GM12878 (cell line): ENCODE results near the gene COL9A1. TPM values are rescaled to one million over a fixed set of nuclear protein-coding genes. Genes with fewer than 3 reads are reported as not detected.

Source experiments
- ATAC-seq: fragments of 200-7000 bp; cut with Tn5 transposase; 3 replicates; pipeline ENCODE4 v1.9.1; 2020; ENCODE audit warnings: mild to moderate bottlenecking, moderate library complexity
- BruUV-seq: library from RNA; stranded (reverse); fragments of 400-500 nt; replicated peaks from 2 replicates; lab custom pipeline; 2021; lab: Mats Ljungman, UMichigan
- CTCF ChIA-PET: fragments of 300-600 bp; sonication (Branson Sonifier 250); formaldehyde crosslinking; extraction: SDS; loops from one replicate; lab custom pipeline; 2021; ENCODE audit warnings: inconsistent platforms; lab: Yijun Ruan, JAX
- POLR2A ChIA-PET: fragments of 350-600 bp; formaldehyde crosslinking; extraction: SDS; loops from one replicate; lab custom pipeline; 2021; ENCODE audit warnings: inconsistent platforms; lab: Charles Lee
- RAD21 ChIA-PET: fragments of 300-600 bp; sonication (Branson Sonifier 250); formaldehyde crosslinking; loops from one replicate; lab custom pipeline; 2023; ENCODE audit warnings: antibody characterized with exemption; ENCODE audit not compliant: unreplicated experiment; lab: Charles Lee
- SMC1A ChIA-PET: fragments of 300-600 bp; sonication (Branson Sonifier 250); formaldehyde crosslinking; loops from one replicate; lab custom pipeline; 2023; ENCODE audit not compliant: unreplicated experiment, uncharacterized antibody; lab: Charles Lee
- DNase-seq: peaks from one replicate; pipeline ENCODE4 v3.0.0-alpha.2; 2011; ENCODE audit warnings: low read depth, low spot score
- FAIRE-seq: peaks from 3 replicates; lab custom pipeline; 2011; peaks lifted over from hg19 to GRCh38; lab: Jason Lieb, UNC
- H2AFZ ChIP-seq: 2 replicates; pipeline ENCODE4 v1.6.0; 2011; ENCODE audit warnings: low read depth, low read length, control low read depth; ENCODE audit not compliant: control insufficient read depth
- H3K27ac ChIP-seq: 2 replicates; pipeline ENCODE4 v1.5.1; 2011; ENCODE audit warnings: control low read depth; ENCODE audit not compliant: control insufficient read depth, insufficient read depth
- H3K27me3 ChIP-seq, 2 experiments: replicated peaks in 1 of 2; 2 replicates each; pipeline versions ENCODE4 v1.6.0 to v1.6.1; 2011; ENCODE audit warnings: low read length in 1 of 2; ENCODE audit not compliant: control insufficient read depth in 2 of 2, insufficient read depth in 2 of 2
- H3K36me3 ChIP-seq, 2 experiments: 2 replicates each; pipeline ENCODE4 v1.5.1; 2011; ENCODE audit warnings: low read length in 1 of 2; ENCODE audit not compliant: control insufficient read depth in 2 of 2, insufficient read depth in 2 of 2
- H3K4me1 ChIP-seq: 2 replicates; pipeline ENCODE4 v1.6.1; 2011; ENCODE audit warnings: mild to moderate bottlenecking, low read length, moderate library complexity, mixed read lengths; ENCODE audit not compliant: control insufficient read depth, insufficient read depth
- H3K4me2 ChIP-seq: 2 replicates; pipeline ENCODE4 v1.6.0; 2011; ENCODE audit warnings: control low read depth; ENCODE audit not compliant: control insufficient read depth, insufficient read depth
- H3K4me3 ChIP-seq: fragments of 200-600 bp; sonication (generic); 2 replicates; pipeline ENCODE4 v1.5.1; 2016
- H3K79me2 ChIP-seq: 2 replicates; pipeline ENCODE4 v1.6.0; 2011; ENCODE audit warnings: low read length; ENCODE audit not compliant: control insufficient read depth, insufficient read depth
- H3K9ac ChIP-seq: 2 replicates; pipeline ENCODE4 v1.8.0; 2011; ENCODE audit warnings: low read length, control low read depth, mixed read lengths; ENCODE audit not compliant: control insufficient read depth, insufficient read depth
- H3K9me3 ChIP-seq: replicated peaks from 3 replicates; pipeline ENCODE4 v1.5.1; 2011; ENCODE audit warnings: mild to moderate bottlenecking, low read length; ENCODE audit not compliant: control insufficient read depth, insufficient read depth
- H4K20me1 ChIP-seq: 2 replicates; pipeline ENCODE4 v1.6.0; 2011; ENCODE audit not compliant: control insufficient read depth, insufficient read depth
- ATF2 ChIP-seq: IDR thresholded peaks from 2 replicates; pipeline ENCODE4 v1.6.1; 2012; ENCODE audit warnings: low read length, inconsistent platforms
- EP300 ChIP-seq, 2 experiments: fragments of 150-350 bp in 1 of 2; IDR thresholded peaks; 2 replicates each; pipeline ENCODE4 v1.6.1; 2011 to 2012; ENCODE audit warnings: low read depth in 2 of 2, low read length in 2 of 2, borderline replicate concordance in 1 of 2, improper control_type of control experiment in 1 of 2, inconsistent platforms in 1 of 2; ENCODE audit not compliant: control insufficient read depth in 1 of 2
- FOS ChIP-seq: IDR thresholded peaks from 3 replicates; pipeline ENCODE4 v1.6.1; 2011; ENCODE audit warnings: borderline replicate concordance; ENCODE audit not compliant: insufficient read length; ENCODE audit errors: extremely low read depth
- IRF3 ChIP-seq: fragments of 450-650 bp; IDR thresholded peaks from 2 replicates; pipeline ENCODE4 v1.6.1; 2014; ENCODE audit warnings: mild to moderate bottlenecking
- PBX3 ChIP-seq: IDR thresholded peaks from 2 replicates; pipeline ENCODE4 v1.6.1; 2011; ENCODE audit warnings: mild to moderate bottlenecking, low read depth, low read length, moderate library complexity; ENCODE audit not compliant: insufficient replicate concordance
- RBBP5 ChIP-seq: fragments of 200-600 bp; sonication (generic); conservative IDR thresholded peaks from 2 replicates; pipeline ENCODE4 v1.6.1; 2016
- RUNX3 ChIP-seq: IDR thresholded peaks from 2 replicates; pipeline ENCODE4 v1.6.1; 2012; ENCODE audit warnings: low read length, inconsistent platforms
- SMAD1 ChIP-seq: fragments of 450-650 bp; IDR thresholded peaks from 2 replicates; pipeline ENCODE4 v1.6.1; 2018; ENCODE audit warnings: mild to moderate bottlenecking, low read depth; ENCODE audit not compliant: partially characterized antibody
- SMARCA5 ChIP-seq: fragments of 450-650 bp; IDR thresholded peaks from 2 replicates; pipeline ENCODE4 v1.6.1; 2017; ENCODE audit warnings: mild to moderate bottlenecking
- SRF ChIP-seq, 2 experiments: IDR thresholded peaks; 2 replicates each; pipeline ENCODE4 v1.6.1; 2011; ENCODE audit warnings: low read depth in 2 of 2, low read length in 2 of 2, mild to moderate bottlenecking in 1 of 2, moderate library complexity in 1 of 2
- TCF12 ChIP-seq: IDR thresholded peaks from 2 replicates; pipeline ENCODE4 v1.6.1; 2011; ENCODE audit warnings: low read depth, mild to moderate bottlenecking, low read length
- ZZZ3 ChIP-seq: IDR thresholded peaks from 2 replicates; pipeline ENCODE4 v1.6.1; 2011; ENCODE audit warnings: low read depth; ENCODE audit not compliant: control insufficient read depth, insufficient read length
- WGBS: methylation state at CpG from one replicate; pipeline ENCODE4 v1.1.6; 2016; ENCODE audit warnings: low lambda C conversion rate; ENCODE audit not compliant: insufficient replicate concordance, insufficient coverage; ENCODE audit errors: missing lambda C conversion rate; 5-methylcytosine and 5-hydroxymethylcytosine counted together
- in situ Hi-C: fragments of 300-500 bp; cut with MboI; formaldehyde crosslinking; loops from 9 replicates; pipeline ENCODE4 v1.14.3; 2018; ENCODE audit warnings: mixed read lengths
- intact Hi-C: fragments of 100-400 bp; cut with micrococcal nuclease; formaldehyde crosslinking; loops from one replicate; pipeline ENCODE4 v1.14.2; 2022; ENCODE audit not compliant: unreplicated experiment
- polyA plus RNA-seq, 11 experiments: library from polyadenylated mRNA; depleted of rRNA in 4 of 11; unstranded in 6 of 11; stranded (reverse) in 5 of 11; fragments of >200 nt; fragmentation: Nextera tagmentation in 4 of 11; fragmentation: Illumina TruSeq in 1 of 11; extraction: Ambion mirVana in 4 of 11; extraction: Trizol in 1 of 11; gene quantifications; 1 replicate in 1 of 11; 2 replicates in 10 of 11; pipeline versions ENCODE4 v1.2.1 to v1.2.3, GENCODE V29; 2011 to 2016; ENCODE audit warnings: inconsistent platforms in 2 of 11, missing spikeins in 2 of 11, low read depth in 1 of 11
- total RNA-seq, 4 experiments: library from RNA; depleted of rRNA in 3 of 4; stranded (reverse); fragments of >200 nt in 3 of 4; fragmentation: Illumina TruSeq in 1 of 4; extraction: Trizol in 1 of 4; gene quantifications; 2 replicates each; pipeline versions ENCODE4 v1.2.1 to v1.2.3, GENCODE V29; 2013 to 2021

Gene COL9A1
- total and polyA plus RNA-seq, 10 of the 15 experiments (the other 5 are each of a cell fraction or from before 2014, with no cell fraction given) = not detected

GRCh38 chr6:70314296-70314695 is 11.4 kb upstream of the COL9A1 start:
- FAIRE-seq (no peak), ATAC-seq (no peak), DNase-seq (no peak)
- intact Hi-C loops (loop anchor here (5.0 kb wide), 4 partner anchors 92 to 643 kb away; partner anchors contain the start of gene B3GAT2), in situ Hi-C loops (no loop called here)
- Histone ChIP-seq H4K20me1 (no peaks in the 10 kb centered on the region), H3K27ac (no peak overlapping the region), H3K4me1 (peaks cover 6% of the 10 kb centered on the region; the same call in 1 of the 2 replicates), H3K4me2 (no peak overlapping the region), H2AFZ (no peak overlapping the region), H3K79me2 (no peaks in the 10 kb centered on the region), H3K27me3 (no peaks in the 10 kb centered on the region), H3K9ac (no peak overlapping the region), H3K4me3 (no peak overlapping the region), H3K36me3 (no peaks in the 10 kb centered on the region), H3K9me3 (no peaks in the 10 kb centered on the region)
- POLR2A ChIA-PET = interaction anchor here (1.2 kb wide), 1 partner anchor 65 kb away, joined by 3 read pairs; no protein-coding TSS in a partner anchor
- RAD21 ChIA-PET = interaction anchor here (1.0 to 6.7 kb wide), 3 partner anchors 55 to 353 kb away, joined by 3 to 84 read pairs (median 5); partner anchors contain the start of gene SMAP1
- 39% methylated on average over 4 of the region's 4 CpGs for WGBS
- SMC1A ChIA-PET = interaction anchor here (0.7 to 6.7 kb wide), 3 partner anchors 48 to 106 kb away, joined by 3 to 103 read pairs (median 3); no protein-coding TSS in a partner anchor
- no TSS peak for BruUV-seq
- CTCF ChIA-PET = interaction anchor here (0.6 to 6.6 kb wide), 4 partner anchors 8 to 93 kb away, joined by 3 to 257 read pairs (median 4); no protein-coding TSS in a partner anchor
- no peak for TF ChIP-seq SMAD1
- TF ChIP-seq ATF2 = no peak

- no peak for FAIRE-seq
- no peak for TF ChIP-seq SMARCA5
- TF ChIP-seq SRF (IDR thresholded peaks at IDR 0.05; ENCODE audit: low read depth in 2 of 2, low read length in 2 of 2) = no peak
- no peak for TF ChIP-seq IRF3
- TF ChIP-seq ZZZ3 = no peak
- TF ChIP-seq RBBP5 = no peak
- TF ChIP-seq RUNX3 = peak; percentile 89
- TF ChIP-seq FOS = no peak
- no peak for TF ChIP-seq TCF12
- no peak for TF ChIP-seq PBX3
- TF ChIP-seq EP300 (IDR thresholded peaks at IDR 0.05; ENCODE audit: borderline replicate concordance in 1 of 2, control insufficient read depth in 1 of 2, low read depth in 2 of 2, low read length in 2 of 2) = no peak
Measured at GRCh38 chr6:70312165-70312745, 9.4 kb upstream of the COL9A1 start.

More at GRCh38 chr6:70312165-70312745, 9.4 kb upstream of the COL9A1 start:
- Histone ChIP-seq H2AFZ (no peak overlapping the region), H3K4me3 (no peak overlapping the region), H3K9ac (no peak overlapping the region), H3K27me3 (no peaks in the 10 kb centered on the region), H4K20me1 (no peaks in the 10 kb centered on the region), H3K79me2 (no peaks in the 10 kb centered on the region), H3K4me2 (no peak overlapping the region), H3K27ac (no peak overlapping the region), H3K36me3 (no peaks in the 10 kb centered on the region), H3K9me3 (no peaks in the 10 kb centered on the region), H3K4me1 (peaks cover 6% of the 10 kb centered on the region; the same call in 1 of the 2 replicates)
- intact Hi-C loops (loop anchor here (5.0 kb wide), 4 partner anchors 90 to 645 kb away; partner anchors contain the start of gene B3GAT2), in situ Hi-C loops (no loop called here)
- no TSS peak for BruUV-seq
- ChIA-PET SMC1A (interaction anchor here (1.0 to 6.7 kb wide), 3 partner anchors 58 to 375 kb away, joined by 3 to 103 read pairs (median 4); no protein-coding TSS in a partner anchor), POLR2A (no interaction called here), RAD21 (interaction anchor here (6.7 kb wide), 1 partner anchor 57 kb away, joined by 84 read pairs; no protein-coding TSS in a partner anchor), CTCF (interaction anchor here (0.9 to 6.6 kb wide), 7 partner anchors 51 to 700 kb away, joined by 3 to 257 read pairs (median 5); no protein-coding TSS in a partner anchor)
- ATAC-seq = peak; percentile 61
- peak; percentile 8 for DNase-seq
- 10% methylated on average over 5 of the region's 5 CpGs for WGBS
